HepG2 (cell line): ENCODE results near the gene PLXNC1. TPM values are rescaled to one million over a fixed set of nuclear protein-coding genes. Genes with fewer than 3 reads are reported as not detected.

Experiments
- ATAC-seq: fragments of 200-7000 bp; cut with Tn5 transposase; 3 replicates; pipeline ENCODE4 v1.9.1; 2020; ENCODE audit warnings: mild to moderate bottlenecking, moderate library complexity
- BruUV-seq: library from RNA; stranded (reverse); fragments of 400-500 nt; replicated peaks from 2 replicates; lab custom pipeline; 2021; lab: Mats Ljungman, UMichigan
- CTCF ChIA-PET: fragments of 300-600 bp; formaldehyde crosslinking; extraction: SDS; loops from one replicate; lab custom pipeline; 2021; ENCODE audit warnings: low total read pairs, inconsistent platforms, low intra/inter-chr PET ratio; lab: Yijun Ruan, JAX
- POLR2A ChIA-PET: fragments of 350-600 bp; sonication (Branson Sonifier 250); formaldehyde crosslinking; loops from one replicate; lab custom pipeline; 2020; ENCODE audit warnings: antibody characterized with exemption, inconsistent platforms; lab: Yijun Ruan, JAX
- DNase-seq: peaks from one replicate; pipeline ENCODE4 v3.0.0-alpha.2; 2015; ENCODE audit warnings: low spot score
- FAIRE-seq: peaks from 3 replicates; lab custom pipeline; 2011; peaks lifted over from hg19 to GRCh38; lab: Jason Lieb, UNC
- H2AFZ ChIP-seq: one replicate; pipeline ENCODE4 v1.6.1; 2011; ENCODE audit warnings: low read length, inconsistent platforms
- H3K27ac ChIP-seq: fragments of 300-600 bp; 3 replicates; pipeline ENCODE4 v1.8.0; 2011; ENCODE audit warnings: mixed run types, mild to moderate bottlenecking, mixed read lengths, low read length, inconsistent platforms; ENCODE audit not compliant: insufficient read depth; ENCODE audit errors: extremely low read length
- H3K27me3 ChIP-seq, 2 experiments: fragments of 200-600 bp in 1 of 2; 2 replicates in 1 of 2; 3 replicates in 1 of 2; pipeline versions ENCODE4 v1.6.0 to v1.8.0; 2011; ENCODE audit warnings: low read length in 2 of 2, mild to moderate bottlenecking in 2 of 2, moderate library complexity in 2 of 2, inconsistent platforms in 1 of 2; ENCODE audit not compliant: insufficient read depth in 2 of 2, control insufficient read depth in 1 of 2
- H3K36me3 ChIP-seq, 2 experiments: fragments of 200-600 bp in 1 of 2; replicated peaks in 1 of 2; 2 replicates in 1 of 2; 3 replicates in 1 of 2; pipeline versions ENCODE4 v1.5.1 to v1.8.0; 2011; ENCODE audit warnings: low read length in 2 of 2, inconsistent platforms in 1 of 2; ENCODE audit not compliant: insufficient read depth in 2 of 2, control insufficient read depth in 1 of 2
- H3K4me1 ChIP-seq: 2 replicates; pipeline ENCODE4 v1.5.1; 2012; ENCODE audit warnings: low read length, inconsistent platforms; ENCODE audit not compliant: insufficient read depth
- H3K4me2 ChIP-seq: 2 replicates; pipeline ENCODE4 v1.6.0; 2011; ENCODE audit warnings: low read depth, low read length, inconsistent platforms
- H3K4me3 ChIP-seq, 3 experiments: fragments of 200-600 bp in 1 of 3; sonication (generic), shearing (Covaris generic) in 1 of 3; replicated peaks in 1 of 3; 2 replicates each; pipeline ENCODE4 v1.5.1; 2011 to 2016; ENCODE audit warnings: low read length in 3 of 3, inconsistent platforms in 2 of 3, low read depth in 2 of 3, mild to moderate bottlenecking in 2 of 3, control low read depth in 1 of 3, mixed read lengths in 1 of 3; ENCODE audit not compliant: insufficient read depth in 1 of 3
- H3K79me2 ChIP-seq: one replicate; pipeline ENCODE4 v1.6.1; 2011; ENCODE audit warnings: low read length, inconsistent platforms; ENCODE audit not compliant: insufficient read depth
- H3K9ac ChIP-seq: 2 replicates; pipeline ENCODE4 v1.6.0; 2011; ENCODE audit warnings: mild to moderate bottlenecking, low read depth, low read length, inconsistent platforms; ENCODE audit not compliant: insufficient read depth
- H3K9me3 ChIP-seq: 2 replicates; pipeline ENCODE4 v1.5.1; 2012; ENCODE audit warnings: mild to moderate bottlenecking, low read length
- H4K20me1 ChIP-seq: 2 replicates; pipeline ENCODE4 v1.6.0; 2011; ENCODE audit warnings: inconsistent platforms, mild to moderate bottlenecking, low read length, moderate library complexity; ENCODE audit not compliant: insufficient read depth
- CREBL2 ChIP-seq: sonication (generic); formaldehyde crosslinking; IDR thresholded peaks from 2 replicates; pipeline ENCODE4 v1.8.1; 2023; ENCODE audit warnings: missing genetic modification reagents, mild to moderate bottlenecking, borderline replicate concordance
- KAT2B ChIP-seq: fragments of 150-350 bp; IDR thresholded peaks from 2 replicates; pipeline ENCODE4 v1.6.1; 2014; ENCODE audit warnings: low read depth, low read length, borderline replicate concordance
- MAFK ChIP-seq, 2 experiments: IDR thresholded peaks in 1 of 2; conservative IDR thresholded peaks in 1 of 2; 2 replicates each; pipeline ENCODE4 v1.6.1; 2011; ENCODE audit warnings: improper control_type of control experiment in 2 of 2, low read length in 2 of 2
- NKX3-1 ChIP-seq: sonication (generic); formaldehyde crosslinking; IDR thresholded peaks from 2 replicates; pipeline ENCODE4 v1.5.0; 2020; ENCODE audit warnings: missing genetic modification reagents
- SIN3A ChIP-seq: IDR thresholded peaks from 2 replicates; pipeline ENCODE4 v1.6.1; 2011; ENCODE audit warnings: low read depth, mild to moderate bottlenecking, control low read depth, low read length, borderline replicate concordance
- SKI ChIP-seq: fragments of 450-650 bp; IDR thresholded peaks from one replicate; pipeline ENCODE4 v1.6.1; 2018; ENCODE audit warnings: mild to moderate bottlenecking; ENCODE audit not compliant: partially characterized antibody
- YEATS2 ChIP-seq: sonication (generic); formaldehyde crosslinking; IDR thresholded peaks from 2 replicates; pipeline ENCODE4 v1.4.0; 2020; ENCODE audit warnings: missing genetic modification reagents, borderline replicate concordance
- ZBTB42 ChIP-seq: sonication (generic); formaldehyde crosslinking; IDR thresholded peaks from 2 replicates; pipeline ENCODE4 v1.5.0; 2020; ENCODE audit warnings: mild to moderate bottlenecking, missing genetic modification reagents
- ZNF101 ChIP-seq: sonication (generic); formaldehyde crosslinking; IDR thresholded peaks from 2 replicates; pipeline ENCODE4 v1.4.0; 2020; ENCODE audit warnings: mild to moderate bottlenecking, low read depth, missing genetic modification reagents, borderline replicate concordance
- ZNF230 ChIP-seq: sonication (generic); formaldehyde crosslinking; IDR thresholded peaks from 2 replicates; pipeline ENCODE4 v1.4.0; 2020; ENCODE audit warnings: mild to moderate bottlenecking, missing genetic modification reagents
- WGBS: methylation state at CpG from one replicate; pipeline ENCODE4 v1.1.6; 2017; ENCODE audit warnings: low lambda C conversion rate; 5-methylcytosine and 5-hydroxymethylcytosine counted together
- in situ Hi-C: cut with HindIII; loops from 2 replicates; pipeline ENCODE4 v1.10.0; 2017; ENCODE audit warnings: low pct_unique_long_range_greater_than_20kb; ENCODE audit not compliant: extremely low pct_ligation_motif_present
- intact Hi-C: fragments of 100-400 bp; cut with micrococcal nuclease; formaldehyde crosslinking; loops from one replicate; pipeline ENCODE4 v1.10.0; 2022; ENCODE audit not compliant: unreplicated experiment
- polyA plus RNA-seq, 8 experiments: library from polyadenylated mRNA; depleted of rRNA in 3 of 8; stranded (reverse) in 7 of 8; unstranded in 1 of 8; fragments of >200 nt; fragmentation: Illumina TruSeq in 4 of 8; extraction: Trizol in 4 of 8; gene quantifications; 2 replicates each; pipeline versions ENCODE4 v1.2.1 to v1.2.3, GENCODE V29; 2011 to 2016; ENCODE audit warnings: low read depth in 4 of 8, missing spikeins in 1 of 8, mixed read lengths in 1 of 8; ENCODE audit not compliant: insufficient read depth in 1 of 8
- total RNA-seq, 5 experiments: library from RNA; depleted of rRNA; stranded (reverse); fragments of >200 nt; fragmentation: Illumina TruSeq; extraction: Trizol; gene quantifications; 2 replicates each; pipeline ENCODE4 v1.2.3, GENCODE V29; 2016; ENCODE audit warnings: low read depth in 1 of 5

PLXNC1 gene
- total and polyA plus RNA-seq, 2 of the 13 experiments (the other 11 are each of a cell fraction or from before 2014, with no cell fraction given), result 6.6 to 11.2 TPM

GRCh38 chr12:94123127-94123526 is 25.2 kb upstream of the PLXNC1 start:
- TF ChIP-seq CREBL2 (CRISPR knock-in tag) (no peak), ZNF101 (CRISPR knock-in tag) (no peak), ZNF230 (CRISPR knock-in tag) (no peak), MAFK (conservative IDR thresholded peaks at IDR 0.05 in 1 of 2, IDR thresholded peaks at IDR 0.05 in 1 of 2; ENCODE audit: low read length in 2 of 2) (no peak), NKX3-1 (CRISPR knock-in tag) (no peak), SIN3A (no peak)
- ChIA-PET POLR2A (no interaction called here), CTCF (no interaction called here)
- intact Hi-C loops, result no loop called here
- ATAC-seq, result no peak
- 46% methylated on average over 2 of the region's 2 CpGs for WGBS
- Histone ChIP-seq H3K27ac (no peak overlapping the region), H3K36me3 (no peaks in the 10 kb centered on the region), H3K9me3 (no peaks in the 10 kb centered on the region), H3K4me2 (no peak overlapping the region), H3K9ac (no peak overlapping the region), H3K4me1 (no peaks in the 10 kb centered on the region), H4K20me1 (no peaks in the 10 kb centered on the region), H3K79me2 (no peaks in the 10 kb centered on the region), H3K27me3 (peaks cover 0 to 12% of the 10 kb centered on the region in 2 experiments; a peak in 2 of 5 replicates), H2AFZ (no peak overlapping the region), H3K4me3 (no peak overlapping the region)
- no peak for DNase-seq
- no peak for FAIRE-seq
- in situ Hi-C loops, result no loop called here
- no TSS peak for BruUV-seq

DNA sequence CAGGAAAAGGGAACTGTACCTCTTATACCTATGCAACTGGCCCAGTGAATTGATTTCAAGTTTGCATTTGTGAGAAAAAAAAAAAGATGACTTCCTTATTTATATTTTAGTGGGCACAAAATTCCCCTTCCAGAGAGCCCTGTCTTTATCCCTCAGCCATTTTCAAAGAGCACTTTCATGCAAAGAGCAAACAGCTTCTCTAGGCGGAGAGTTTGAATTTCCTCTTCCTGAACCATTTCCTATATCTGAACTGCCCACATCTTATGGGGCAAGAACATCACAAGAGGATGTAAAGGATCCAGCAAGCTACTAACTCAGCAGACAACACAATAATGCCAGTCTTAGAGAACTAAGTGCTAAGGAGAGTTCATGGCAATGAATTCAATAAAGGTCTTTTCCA is 22.3 kb upstream of the PLXNC1 start:
- no peak overlapping the region for H3K4me2 ChIP-seq
- H3K9me3 ChIP-seq, result no peaks in the 10 kb centered on the region
- FAIRE-seq (no peak), ATAC-seq (no peak), DNase-seq (no peak)
- H3K4me1 ChIP-seq, result no peaks in the 10 kb centered on the region
- ChIA-PET CTCF (no interaction called here), POLR2A (no interaction called here)
- intact Hi-C loops (no loop called here), in situ Hi-C loops (loop anchor here (25.0 kb wide), 1 partner anchor 636 kb away; no protein-coding TSS in a partner anchor)
- no peak overlapping the region for H3K27ac ChIP-seq
- BruUV-seq, result no TSS peak
- H4K20me1 ChIP-seq, result no peaks in the 10 kb centered on the region
- H3K36me3 ChIP-seq, result no peaks in the 10 kb centered on the region
- no peak overlapping the region for H2AFZ ChIP-seq
- no peak overlapping the region for H3K4me3 ChIP-seq
- TF ChIP-seq SKI, result no peak
- no peak for TF ChIP-seq KAT2B
- no peak for TF ChIP-seq YEATS2
- TF ChIP-seq ZBTB42 (CRISPR knock-in tag), result no peak
- TF ChIP-seq, all 625 proteins: peak for 0
- no peaks in the 10 kb centered on the region for H3K79me2 ChIP-seq
- 73% methylated on average over 1 of the region's 1 CpG for WGBS
- peaks cover 0 to 15% of the 10 kb centered on the region in 2 experiments; a peak in 1 of 5 replicates for H3K27me3 ChIP-seq
- H3K9ac ChIP-seq, result no peak overlapping the region
